ENCODE measurements around the gene TTLL10.

DNA sequence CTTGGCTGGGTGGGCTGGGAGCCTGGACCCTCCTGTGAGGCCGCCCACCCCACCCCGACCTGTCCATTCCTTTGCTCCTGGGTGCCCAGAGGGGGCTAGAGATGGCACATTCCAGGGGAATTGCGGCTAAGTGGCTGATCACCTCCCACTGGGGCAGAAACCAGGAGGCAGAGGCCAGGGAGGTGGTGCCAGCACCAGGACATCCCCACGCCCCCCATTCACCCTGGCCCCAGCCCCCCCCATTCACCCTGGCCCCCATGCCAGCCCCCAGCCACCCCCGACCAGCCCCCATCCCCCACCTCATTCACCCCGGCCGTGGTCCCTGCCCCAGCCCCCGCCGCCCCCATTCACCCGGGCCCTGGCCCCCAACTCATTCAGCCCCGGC, 66.7 kb downstream of the TTLL10 start:
- no peak for TF ChIP-seq POLR2AphosphoS5 (IDR thresholded peaks at IDR 0.05)
- TF ChIP-seq, protein P1, sequence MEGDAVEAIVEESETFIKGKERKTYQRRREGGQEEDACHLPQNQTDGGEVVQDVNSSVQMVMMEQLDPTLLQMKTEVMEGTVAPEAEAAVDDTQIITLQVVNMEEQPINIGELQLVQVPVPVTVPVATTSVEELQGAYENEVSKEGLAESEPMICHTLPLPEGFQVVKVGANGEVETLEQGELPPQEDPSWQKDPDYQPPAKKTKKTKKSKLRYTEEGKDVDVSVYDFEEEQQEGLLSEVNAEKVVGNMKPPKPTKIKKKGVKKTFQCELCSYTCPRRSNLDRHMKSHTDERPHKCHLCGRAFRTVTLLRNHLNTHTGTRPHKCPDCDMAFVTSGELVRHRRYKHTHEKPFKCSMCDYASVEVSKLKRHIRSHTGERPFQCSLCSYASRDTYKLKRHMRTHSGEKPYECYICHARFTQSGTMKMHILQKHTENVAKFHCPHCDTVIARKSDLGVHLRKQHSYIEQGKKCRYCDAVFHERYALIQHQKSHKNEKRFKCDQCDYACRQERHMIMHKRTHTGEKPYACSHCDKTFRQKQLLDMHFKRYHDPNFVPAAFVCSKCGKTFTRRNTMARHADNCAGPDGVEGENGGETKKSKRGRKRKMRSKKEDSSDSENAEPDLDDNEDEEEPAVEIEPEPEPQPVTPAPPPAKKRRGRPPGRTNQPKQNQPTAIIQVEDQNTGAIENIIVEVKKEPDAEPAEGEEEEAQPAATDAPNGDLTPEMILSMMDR (IDR thresholded peaks at IDR 0.05): no peak
- TF ChIP-seq POLR2A (IDR thresholded peaks at IDR 0.05): no peak
